SH-SY5Y (cell line): Measurements from ENCODE around the gene TBC1D4.

Experiments used
- GATA2 ChIP-seq: IDR thresholded peaks from 2 replicates; pipeline ENCODE4 v1.6.1; 2011; ENCODE audit warnings: mild to moderate bottlenecking, low read depth, low read length
- GATA3 ChIP-seq: IDR thresholded peaks from 2 replicates; pipeline ENCODE4 v1.6.1; 2011; ENCODE audit warnings: low read depth, mild to moderate bottlenecking, low read length, moderate library complexity

GRCh38 chr13:75461314-75461713, 20.7 kb downstream of the TBC1D4 start:
- TF ChIP-seq GATA3 (no peak), GATA2 (no peak)
